IMR-90 (cell line): ENCODE data around the gene ERP44. TPM values are rescaled to one million over a fixed set of nuclear protein-coding genes. Genes with fewer than 3 reads are reported as not detected.
A peak's percentile ranks its signal among the peaks of the same experiment; 100 is the strongest.

Source experiments
- ATAC-seq: fragments of 200-7000 bp; cut with Tn5 transposase; 2 replicates; pipeline ENCODE4 v1.9.1; 2020; ENCODE audit warnings: low read depth, mild to moderate bottlenecking, moderate library complexity
- BruUV-seq: library from RNA; stranded (reverse); fragments of 400-500 nt; replicated peaks from 2 replicates; lab custom pipeline; 2021; lab: Mats Ljungman, UMichigan
- CTCF ChIA-PET: fragments of 300-600 bp; formaldehyde crosslinking; extraction: SDS; loops from one replicate; lab custom pipeline; 2021; ENCODE audit warnings: antibody characterized with exemption; lab: Yijun Ruan, JAX
- POLR2A ChIA-PET: fragments of 300-600 bp; sonication (Branson Sonifier 250); formaldehyde crosslinking; loops from one replicate; lab custom pipeline; 2022; ENCODE audit warnings: antibody characterized with exemption; ENCODE audit not compliant: unreplicated experiment; lab: Charles Lee
- DNase-seq: peaks from one replicate; pipeline ENCODE4 v3.0.0; 2013
- H2AFZ ChIP-seq: replicated peaks from 2 replicates; pipeline ENCODE3; 2013; ENCODE audit warnings: low read length, mild to moderate bottlenecking; ENCODE audit not compliant: poor library complexity
- H2AK5ac ChIP-seq: 2 replicates; pipeline ENCODE4 v1.6.1; 2013; ENCODE audit warnings: low read depth, low read length, inconsistent platforms
- H2AK9ac ChIP-seq: replicated peaks from 2 replicates; pipeline ENCODE3; 2013; ENCODE audit warnings: mild to moderate bottlenecking, low read depth, low read length, moderate library complexity; ENCODE audit not compliant: poor library complexity
- H2BK120ac ChIP-seq: 2 replicates; pipeline ENCODE4 v1.6.1; 2013; ENCODE audit warnings: low read depth, low read length, inconsistent platforms
- H2BK15ac ChIP-seq: 3 replicates; pipeline ENCODE4 v1.6.1; 2013; ENCODE audit warnings: low read depth, low read length, inconsistent platforms
- H2BK20ac ChIP-seq: 2 replicates; pipeline ENCODE4 v1.6.1; 2013; ENCODE audit warnings: low read depth, mild to moderate bottlenecking, inconsistent platforms, low read length, moderate library complexity
- H2BK5ac ChIP-seq: 2 replicates; pipeline ENCODE4 v1.6.1; 2013; ENCODE audit warnings: mild to moderate bottlenecking, low read depth, low read length, inconsistent platforms; ENCODE audit not compliant: poor library complexity, severe bottlenecking
- H3K14ac ChIP-seq: replicated peaks from 2 replicates; pipeline ENCODE4 v1.6.1; 2013; ENCODE audit warnings: low read depth, low read length, inconsistent platforms
- H3K18ac ChIP-seq: 2 replicates; pipeline ENCODE4 v1.6.1; 2013; ENCODE audit warnings: low read depth, low read length, control low read depth
- H3K23ac ChIP-seq: 2 replicates; pipeline ENCODE4 v1.6.1; 2013; ENCODE audit warnings: low read depth, low read length, inconsistent platforms
- H3K27ac ChIP-seq: 2 replicates; pipeline ENCODE4 v1.5.1; 2013; ENCODE audit warnings: mild to moderate bottlenecking, control low read depth, low read length; ENCODE audit not compliant: insufficient read depth
- H3K27me3 ChIP-seq: 2 replicates; pipeline ENCODE4 v1.6.1; 2013; ENCODE audit warnings: low read length; ENCODE audit not compliant: control insufficient read depth, insufficient read depth
- H3K36me3 ChIP-seq: 2 replicates; pipeline ENCODE4 v1.6.1; 2013; ENCODE audit warnings: low read length, mixed read lengths; ENCODE audit not compliant: control insufficient read depth, insufficient read depth
- H3K4ac ChIP-seq: 2 replicates; pipeline ENCODE4 v1.6.1; 2013; ENCODE audit warnings: low read depth, low read length, inconsistent platforms
- H3K4me1 ChIP-seq: 2 replicates; pipeline ENCODE4 v1.6.1; 2013; ENCODE audit warnings: low read length, mixed read lengths; ENCODE audit not compliant: control insufficient read depth, insufficient read depth
- H3K4me2 ChIP-seq: 2 replicates; pipeline ENCODE4 v1.6.1; 2013; ENCODE audit warnings: low read depth, mild to moderate bottlenecking, control low read depth, low read length, moderate library complexity
- H3K4me3 ChIP-seq: 2 replicates; pipeline ENCODE4 v1.5.1; 2013; ENCODE audit warnings: low read depth, mild to moderate bottlenecking, control low read depth, low read length, moderate library complexity; ENCODE audit not compliant: insufficient read depth
- H3K56ac ChIP-seq: 2 replicates; pipeline ENCODE4 v1.6.1; 2013; ENCODE audit warnings: low read length, inconsistent platforms; ENCODE audit not compliant: insufficient read depth; ENCODE audit errors: extremely low read depth
- H3K79me1 ChIP-seq, 2 experiments: 2 replicates each; pipeline ENCODE4 v1.6.1; 2013; ENCODE audit warnings: low read length in 2 of 2, inconsistent platforms in 1 of 2, low read depth in 1 of 2
- H3K9ac ChIP-seq: 2 replicates; pipeline ENCODE4 v1.6.1; 2013; ENCODE audit warnings: low read depth, low read length, control low read depth
- H3K9me1 ChIP-seq: 2 replicates; pipeline ENCODE4 v1.6.1; 2013; ENCODE audit warnings: low read length, inconsistent platforms; ENCODE audit not compliant: insufficient read depth
- H3K9me3 ChIP-seq: 2 replicates; pipeline ENCODE4 v1.6.1; 2013; ENCODE audit warnings: low read length; ENCODE audit not compliant: control insufficient read depth, insufficient read depth
- H4K20me1 ChIP-seq: 2 replicates; pipeline ENCODE4 v1.6.1; 2013; ENCODE audit warnings: low read length, inconsistent platforms; ENCODE audit not compliant: insufficient read depth
- H4K5ac ChIP-seq: 2 replicates; pipeline ENCODE4 v1.6.1; 2013; ENCODE audit warnings: mild to moderate bottlenecking, low read depth, low read length, control low read depth
- H4K8ac ChIP-seq, 2 experiments: 2 replicates each; pipeline ENCODE4 v1.6.1; 2013; ENCODE audit warnings: low read depth in 2 of 2, low read length in 2 of 2, control low read depth in 1 of 2, inconsistent platforms in 1 of 2
- H4K91ac ChIP-seq: 2 replicates; pipeline ENCODE4 v1.6.1; 2013; ENCODE audit warnings: low read depth, low read length, inconsistent platforms; ENCODE audit not compliant: insufficient read depth
- BHLHE40 ChIP-seq: fragments of 150-350 bp; IDR thresholded peaks from 2 replicates; pipeline ENCODE4 v1.6.1; 2016; ENCODE audit warnings: mild to moderate bottlenecking, low read depth, low read length
- CEBPB ChIP-seq: IDR thresholded peaks from 2 replicates; pipeline ENCODE4 v1.6.1; 2012; ENCODE audit warnings: low read depth, low read length, improper control_type of control experiment
- CHD1 ChIP-seq: IDR thresholded peaks from 2 replicates; pipeline ENCODE4 v1.6.1; 2012; ENCODE audit warnings: low read depth, low read length, improper control_type of control experiment
- CTCF ChIP-seq: conservative IDR thresholded peaks from 2 replicates; pipeline ENCODE4 v1.5.1; 2012; ENCODE audit warnings: mild to moderate bottlenecking, low read depth, low read length, improper control_type of control experiment
- ELK1 ChIP-seq: fragments of 150-350 bp; IDR thresholded peaks from 2 replicates; pipeline ENCODE4 v1.6.1; 2016; ENCODE audit warnings: low read depth, mild to moderate bottlenecking, low read length, moderate library complexity, borderline replicate concordance
- FOS ChIP-seq: fragments of 150-350 bp; IDR thresholded peaks from 2 replicates; pipeline ENCODE4 v1.6.1; 2016; ENCODE audit warnings: low read depth, low read length
- MAFK ChIP-seq: IDR thresholded peaks from 2 replicates; pipeline ENCODE4 v1.6.1; 2012; ENCODE audit warnings: low read depth, low read length, improper control_type of control experiment
- MAZ ChIP-seq: IDR thresholded peaks from 2 replicates; pipeline ENCODE4 v1.6.1; 2012; ENCODE audit warnings: low read depth, mild to moderate bottlenecking, low read length, improper control_type of control experiment, moderate library complexity, borderline replicate concordance
- MXI1 ChIP-seq: IDR thresholded peaks from 2 replicates; pipeline ENCODE4 v1.6.1; 2012; ENCODE audit warnings: low read depth, mild to moderate bottlenecking, low read length, moderate library complexity, borderline replicate concordance
- NFE2L2 ChIP-seq: fragments of 150-350 bp; IDR thresholded peaks from 2 replicates; pipeline ENCODE4 v1.6.1; 2016; ENCODE audit warnings: low read depth, mild to moderate bottlenecking, low read length
- POLR2A ChIP-seq: IDR thresholded peaks from 2 replicates; pipeline ENCODE4 v1.6.1; 2012; ENCODE audit warnings: mild to moderate bottlenecking, low read depth, low read length
- RAD21 ChIP-seq: IDR thresholded peaks from 2 replicates; pipeline ENCODE4 v1.6.1; 2012; ENCODE audit warnings: low read length, improper control_type of control experiment
- SMC3 ChIP-seq: fragments of 150-350 bp; IDR thresholded peaks from 2 replicates; pipeline ENCODE4 v1.6.1; 2016; ENCODE audit warnings: low read depth, mild to moderate bottlenecking, antibody characterized with exemption, low read length, moderate library complexity
- USF2 ChIP-seq: fragments of 150-350 bp; IDR thresholded peaks from 2 replicates; pipeline ENCODE4 v1.6.1; 2017; ENCODE audit warnings: mild to moderate bottlenecking, antibody characterized with exemption, low read length, low read depth
- WGBS, 2 experiments: methylation state at CpG; one replicate each; pipeline versions ENCODE4 v1.1.5 to v1.1.7; 2013; ENCODE audit warnings: missing lambda C conversion rate in 2 of 2; ENCODE audit not compliant: insufficient read length in 1 of 2; ENCODE audit errors: extremely low coverage in 2 of 2; 5-methylcytosine and 5-hydroxymethylcytosine counted together
- dilution Hi-C: fragments of 300-500 bp; cut with HindIII; formaldehyde crosslinking; loops from one replicate; pipeline ENCODE4 v1.14.3; 2018; ENCODE audit warnings: low sequenced_read_pairs; ENCODE audit not compliant: unreplicated experiment
- in situ Hi-C: fragments of 300-500 bp; cut with MboI; formaldehyde crosslinking; loops from 3 replicates; pipeline ENCODE4 v1.14.3; 2019; ENCODE audit warnings: low sequenced_read_pairs, inconsistent platforms, mixed read lengths
- intact Hi-C: fragments of 100-400 bp; cut with micrococcal nuclease; formaldehyde crosslinking; loops from 2 replicates; pipeline ENCODE4 v1.10.0; 2022
- polyA plus RNA-seq, 3 experiments: library from polyadenylated mRNA; depleted of rRNA; stranded (reverse); fragments of >200 nt; gene quantifications; 2 replicates each; pipeline ENCODE4 v1.2.3, GENCODE V29; 2012; ENCODE audit warnings: low replicate concordance in 1 of 3
- total RNA-seq: library from RNA; depleted of rRNA; stranded (reverse); fragments of >200 nt; gene quantifications from 2 replicates; pipeline ENCODE4 v1.2.3, GENCODE V29; 2012

The ERP44 gene
- total and polyA plus RNA-seq, 2 of the 4 experiments (the other 2 are of a cell fraction), result 9.1 to 13.5 TPM

GRCh38 chr9:100111235-100111634 lies 12.4 kb upstream of the ERP44 start:
- Histone ChIP-seq H3K27me3 (no peaks in the 10 kb centered on the region), H3K9me1 (0 out of 2 replicates have a peak, but pooled peaks cover 3% of the 10 kb centered on the region), H2AK9ac (no peak overlapping the region), H2BK120ac (no peak overlapping the region), H4K91ac (no peak overlapping the region), H3K14ac (no peak overlapping the region), H2BK15ac (no peak overlapping the region), H2AK5ac (no peak overlapping the region), H3K27ac (no peak overlapping the region), H4K20me1 (peaks cover 4% of the 10 kb centered on the region; the same call in 1 of the 2 replicates), H3K4ac (no peak overlapping the region), H4K8ac (no peak overlapping the region), H3K56ac (no peak overlapping the region), H2AFZ (no peak overlapping the region), H4K5ac (no peak overlapping the region), H3K79me1 (peaks cover 5 to 21% of the 10 kb centered on the region in 2 experiments; a peak in 2 of 4 replicates), H3K9ac (no peak overlapping the region), H3K23ac (no peak overlapping the region), H3K18ac (no peak overlapping the region), H3K4me1 (no peaks in the 10 kb centered on the region), H2BK5ac (peak overlapping the region; percentile 40), H3K36me3 (peaks cover 4% of the 10 kb centered on the region), H2BK20ac (no peak overlapping the region), H3K9me3 (no peaks in the 10 kb centered on the region), H3K4me3 (no peak overlapping the region), H3K4me2 (no peak overlapping the region)
- intact Hi-C loops (loop anchor here (1.0 kb wide), 4 partner anchors 12 to 926 kb away; partner anchors contain the start of gene INVS), dilution Hi-C loops (no loop called here), in situ Hi-C loops (no loop called here)
- ChIA-PET CTCF (interaction anchor here (0.9 to 1.4 kb wide), 2 partner anchors 16 to 20 kb away, joined by 3 read pairs; no protein-coding TSS in a partner anchor), POLR2A (no interaction called here)
- WGBS, 2 experiments, result 0% methylated on average over 2 of the region's 4 CpGs; no CpG with 5 or more reads in 1 of the 2 experiments
- DNase-seq (peak; percentile 98), ATAC-seq (peak; percentile 96)
- no peak for TF ChIP-seq CTCF
- peak; percentile 99 for TF ChIP-seq CEBPB
- no peak for TF ChIP-seq MAZ
- no peak for TF ChIP-seq POLR2A
- no peak for TF ChIP-seq CHD1
- no peak for TF ChIP-seq ELK1
- no peak for TF ChIP-seq USF2
- TF ChIP-seq NFE2L2, result peak; percentile 13; the same call in 1 of the 2 replicates
- peak; percentile 83 for TF ChIP-seq MXI1
- TF ChIP-seq SMC3, result no peak
- TF ChIP-seq RAD21, result no peak
- peak; percentile 62 for TF ChIP-seq BHLHE40
- peak; percentile 56 for TF ChIP-seq FOS
- no peak for TF ChIP-seq MAFK
- no TSS peak for BruUV-seq
